ENCODE results near the gene ZNF92. TPM values are rescaled to one million over a fixed set of nuclear protein-coding genes. Genes with fewer than 3 reads are reported as not detected.

Gene ZNF92
- total RNA-seq, 1 experiment from 2014 or later, result 32.4 TPM

GRCh38 chr7:65354263-65354662 lies 19.4 kb upstream of the ZNF92 start:
- H3K4me1 Mint-ChIP-seq, result no peaks in the 10 kb centered on the region
- H3K27ac Mint-ChIP-seq, result no peak overlapping the region
- no peak overlapping the region for H3K4me3 Mint-ChIP-seq
- no peak for DNase-seq (ENCODE audit: low spot score)
- ATAC-seq, result no peak
- POLR2A ChIA-PET, result no interaction called here
- H3K9me3 Mint-ChIP-seq, result peaks cover 6% of the 10 kb centered on the region
- TF ChIP-seq, protein P1, sequence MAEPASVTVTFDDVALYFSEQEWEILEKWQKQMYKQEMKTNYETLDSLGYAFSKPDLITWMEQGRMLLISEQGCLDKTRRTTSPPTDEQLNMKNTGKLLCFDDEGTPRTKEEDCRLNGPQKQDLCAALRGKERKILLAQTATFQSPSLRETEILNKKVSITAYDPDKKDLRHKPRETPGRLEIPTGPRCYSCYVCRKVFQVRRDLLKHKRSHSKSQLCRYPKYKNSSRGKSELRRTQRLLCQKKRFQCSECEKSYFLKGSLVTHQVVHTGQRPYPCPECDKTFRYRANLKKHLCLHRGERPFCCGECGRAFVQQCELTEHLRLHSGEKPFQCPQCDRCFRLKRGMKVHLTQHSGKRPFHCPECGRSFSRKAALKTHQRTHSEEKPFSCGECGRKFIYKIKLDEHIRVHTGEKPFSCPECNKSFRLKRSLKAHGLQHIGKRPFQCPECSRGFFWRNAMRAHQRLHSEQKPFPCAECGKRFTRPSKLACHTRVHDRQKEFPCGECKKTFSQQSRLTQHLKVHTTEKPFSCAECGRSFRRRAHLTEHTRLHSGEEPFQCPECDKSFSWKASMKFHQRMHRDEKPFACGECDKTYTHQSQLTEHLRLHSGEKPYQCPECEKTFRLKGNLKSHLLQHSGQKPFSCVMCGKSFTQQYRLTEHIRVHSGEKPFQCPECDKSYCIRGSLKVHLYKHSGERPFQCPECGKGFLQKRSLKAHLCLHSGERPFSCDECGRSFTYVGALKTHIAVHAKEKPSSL (CRISPR knock-in tag; conservative IDR thresholded peaks at IDR 0.05), result no peak
- TF ChIP-seq ARID4B (CRISPR knock-in tag; IDR thresholded peaks at IDR 0.05; ENCODE audit: borderline replicate concordance), result no peak
- peaks cover 2% of the 10 kb centered on the region; the same call in 1 of the 2 replicates for H3K36me3 Mint-ChIP-seq
- CTCF ChIA-PET, result no interaction called here
- H3K27me3 Mint-ChIP-seq (ENCODE audit: low read depth), result no peaks in the 10 kb centered on the region

DNA sequence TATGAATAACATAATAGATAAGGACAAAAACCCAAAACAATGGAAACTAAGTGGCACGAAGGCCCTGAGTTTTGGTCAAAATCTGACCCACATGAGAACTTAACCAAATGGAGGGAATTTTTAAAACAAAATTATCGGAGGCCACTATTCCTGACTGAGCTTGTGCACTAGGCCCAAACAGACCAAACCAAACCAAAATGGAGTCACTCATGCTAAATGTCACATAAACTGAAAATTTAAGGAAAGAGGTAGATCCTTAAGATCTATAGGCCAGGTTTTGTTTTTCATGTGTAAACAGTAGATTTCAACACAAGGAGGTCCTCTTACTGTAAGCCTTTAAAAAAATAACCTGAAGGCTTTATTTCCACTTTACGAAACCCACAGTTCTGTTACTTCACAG lies 3.8 kb upstream of the ZNF92 start:
- ChIA-PET POLR2A (no interaction called here), CTCF (no interaction called here)
- H3K27me3 Mint-ChIP-seq (ENCODE audit: low read depth), result no peaks in the 10 kb centered on the region
- ATAC-seq (no peak), DNase-seq (ENCODE audit: low spot score) (no peak)
- no peaks in the 10 kb centered on the region for H3K9me3 Mint-ChIP-seq
- peaks cover 4% of the 10 kb centered on the region; the same call in 1 of the 2 replicates for H3K36me3 Mint-ChIP-seq
- H3K27ac Mint-ChIP-seq, result no peak overlapping the region
- H3K4me3 Mint-ChIP-seq, result no peak overlapping the region
- peaks cover 6% of the 10 kb centered on the region for H3K4me1 Mint-ChIP-seq
- TF ChIP-seq NFYB (CRISPR knock-in tag; conservative IDR thresholded peaks at IDR 0.05; ENCODE audit: low read depth) (no peak), MXD4 (CRISPR knock-in tag; IDR thresholded peaks at IDR 0.05; ENCODE audit: borderline replicate concordance) (no peak), MYBL2 (CRISPR knock-in tag; IDR thresholded peaks at IDR 0.05) (no peak), RORB (CRISPR knock-in tag; IDR thresholded peaks at IDR 0.05) (no peak), AR (CRISPR knock-in tag; IDR thresholded peaks at IDR 0.05) (no peak), FOXK1 (CRISPR knock-in tag; IDR thresholded peaks at IDR 0.05) (no peak), OVOL2 (CRISPR knock-in tag; IDR thresholded peaks at IDR 0.05; ENCODE audit: borderline replicate concordance) (no peak), ZNF121 (CRISPR knock-in tag; IDR thresholded peaks at IDR 0.05) (no peak), HMGA2 (CRISPR knock-in tag; IDR thresholded peaks at IDR 0.05) (no peak), ZNF281 (CRISPR knock-in tag; IDR thresholded peaks at IDR 0.05) (no peak), E2F1 (CRISPR knock-in tag; IDR thresholded peaks at IDR 0.05) (no peak), ZMAT4 (CRISPR knock-in tag; IDR thresholded peaks at IDR 0.05) (no peak), IRF1 (CRISPR knock-in tag; IDR thresholded peaks at IDR 0.05) (no peak), SP1 (CRISPR knock-in tag; conservative IDR thresholded peaks at IDR 0.05) (no peak)
- TF ChIP-seq, protein P2, sequence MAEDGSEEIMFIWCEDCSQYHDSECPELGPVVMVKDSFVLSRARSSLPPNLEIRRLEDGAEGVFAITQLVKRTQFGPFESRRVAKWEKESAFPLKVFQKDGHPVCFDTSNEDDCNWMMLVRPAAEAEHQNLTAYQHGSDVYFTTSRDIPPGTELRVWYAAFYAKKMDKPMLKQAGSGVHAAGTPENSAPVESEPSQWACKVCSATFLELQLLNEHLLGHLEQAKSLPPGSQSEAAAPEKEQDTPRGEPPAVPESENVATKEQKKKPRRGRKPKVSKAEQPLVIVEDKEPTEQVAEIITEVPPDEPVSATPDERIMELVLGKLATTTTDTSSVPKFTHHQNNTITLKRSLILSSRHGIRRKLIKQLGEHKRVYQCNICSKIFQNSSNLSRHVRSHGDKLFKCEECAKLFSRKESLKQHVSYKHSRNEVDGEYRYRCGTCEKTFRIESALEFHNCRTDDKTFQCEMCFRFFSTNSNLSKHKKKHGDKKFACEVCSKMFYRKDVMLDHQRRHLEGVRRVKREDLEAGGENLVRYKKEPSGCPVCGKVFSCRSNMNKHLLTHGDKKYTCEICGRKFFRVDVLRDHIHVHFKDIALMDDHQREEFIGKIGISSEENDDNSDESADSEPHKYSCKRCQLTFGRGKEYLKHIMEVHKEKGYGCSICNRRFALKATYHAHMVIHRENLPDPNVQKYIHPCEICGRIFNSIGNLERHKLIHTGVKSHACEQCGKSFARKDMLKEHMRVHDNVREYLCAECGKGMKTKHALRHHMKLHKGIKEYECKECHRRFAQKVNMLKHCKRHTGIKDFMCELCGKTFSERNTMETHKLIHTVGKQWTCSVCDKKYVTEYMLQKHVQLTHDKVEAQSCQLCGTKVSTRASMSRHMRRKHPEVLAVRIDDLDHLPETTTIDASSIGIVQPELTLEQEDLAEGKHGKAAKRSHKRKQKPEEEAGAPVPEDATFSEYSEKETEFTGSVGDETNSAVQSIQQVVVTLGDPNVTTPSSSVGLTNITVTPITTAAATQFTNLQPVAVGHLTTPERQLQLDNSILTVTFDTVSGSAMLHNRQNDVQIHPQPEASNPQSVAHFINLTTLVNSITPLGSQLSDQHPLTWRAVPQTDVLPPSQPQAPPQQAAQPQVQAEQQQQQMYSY (CRISPR knock-in tag; IDR thresholded peaks at IDR 0.05), result no peak

Measured in WTC11 (cell line).